Subcutaneous abdominal adipose tissue (tissue), 5 donors: Measurements from ENCODE around the gene CABLES1.
"Not testable (repeated sequence)": the region's sequence is repeated elsewhere in the genome, so short reads cannot be mapped to it uniquely, and the experiment has no call there.

Source experiments
- H3K27ac ChIP-seq: one replicate; pipeline ENCODE4 v1.7.0; 2013; ENCODE audit warnings: low read depth, mild to moderate bottlenecking, inconsistent platforms, low read length, moderate library complexity
- H3K27me3 ChIP-seq, 5 donors: one replicate each; pipeline ENCODE4 v1.7.0; 2013; ENCODE audit warnings: low read length in 5 of 5, inconsistent platforms in 1 of 5; ENCODE audit not compliant: control insufficient read depth in 5 of 5, insufficient read depth in 4 of 5
- H3K36me3 ChIP-seq, 5 donors: one replicate each; pipeline ENCODE4 v1.7.0; 2013; ENCODE audit warnings: low read length in 5 of 5; ENCODE audit not compliant: control insufficient read depth in 5 of 5, insufficient read depth in 5 of 5
- H3K4me1 ChIP-seq, 5 donors: one replicate each; pipeline ENCODE4 v1.7.0; 2013; ENCODE audit warnings: low read length in 5 of 5, mild to moderate bottlenecking in 3 of 5, moderate library complexity in 1 of 5; ENCODE audit not compliant: control insufficient read depth in 5 of 5, insufficient read depth in 5 of 5
- H3K4me3 ChIP-seq, 5 donors: one replicate each; pipeline ENCODE4 v1.7.0; 2013; ENCODE audit warnings: low read length in 5 of 5, low read depth in 1 of 5
- H3K9ac ChIP-seq, 5 donors: one replicate each; pipeline ENCODE4 v1.7.0; 2013; ENCODE audit warnings: low read length in 5 of 5, mild to moderate bottlenecking in 4 of 5, moderate library complexity in 3 of 5
- H3K9me3 ChIP-seq, 5 donors: one replicate each; pipeline ENCODE4 v1.7.0; 2013; ENCODE audit warnings: low read length in 5 of 5; ENCODE audit not compliant: control insufficient read depth in 5 of 5
- donor health status: healthy.
- donor health status: healthy.
- donor health status: healthy.
- donor health status: healthy.
- donor health status: healthy.

Gene CABLES1

GRCh38 chr18:23097016-23097415 is 38.3 kb upstream of the CABLES1 start:
- H3K9ac ChIP-seq, H3K27ac ChIP-seq, H3K36me3 ChIP-seq, H3K9me3 ChIP-seq, H3K4me3 ChIP-seq, H3K4me1 ChIP-seq, H3K27me3 ChIP-seq: not testable (repeated sequence)

- peaks cover 0 to 3% (median under 1%) of the 10 kb centered on the region in 5 donors for H3K4me1 ChIP-seq
- H3K27me3 ChIP-seq: no peaks in the 10 kb centered on the region
- no peak overlapping the region for H3K9ac ChIP-seq
- H3K36me3 ChIP-seq: no peaks in the 10 kb centered on the region
- H3K27ac ChIP-seq: no peak overlapping the region
- no peaks in the 10 kb centered on the region for H3K9me3 ChIP-seq
- H3K4me3 ChIP-seq: no peak overlapping the region
Measured at GRCh38 chr18:23099621-23100020, 35.7 kb upstream of the CABLES1 start.

- H3K27me3 ChIP-seq: no peaks in the 10 kb centered on the region
- no peak overlapping the region for H3K4me3 ChIP-seq
- H3K9ac ChIP-seq: no peak overlapping the region
- peaks cover 0 to 15% (median 13%) of the 10 kb centered on the region in 5 donors for H3K4me1 ChIP-seq
- H3K9me3 ChIP-seq: no peaks in the 10 kb centered on the region
- H3K36me3 ChIP-seq: no peaks in the 10 kb centered on the region
- H3K27ac ChIP-seq: no peak overlapping the region
Measured at GRCh38 chr18:23101861-23102432, 33.3 kb upstream of the CABLES1 start.

GRCh38 chr18:23102493-23103261 is 32.6 kb upstream of the CABLES1 start:
- H3K4me1 ChIP-seq: peaks cover 0 to 20% (median 19%) of the 10 kb centered on the region in 5 donors
- H3K4me3 ChIP-seq: no peak overlapping the region
- no peak overlapping the region for H3K27ac ChIP-seq
- no peaks in the 10 kb centered on the region for H3K36me3 ChIP-seq
- no peaks in the 10 kb centered on the region for H3K9me3 ChIP-seq
- H3K9ac ChIP-seq: no peak overlapping the region
- no peaks in the 10 kb centered on the region for H3K27me3 ChIP-seq

- Histone ChIP-seq H3K9me3 (no peaks in the 10 kb centered on the region), H3K27me3 (no peaks in the 10 kb centered on the region), H3K4me1 (peaks cover 0 to 28% (median 24%) of the 10 kb centered on the region in 5 donors), H3K36me3 (no peaks in the 10 kb centered on the region), H3K4me3 (no peak overlapping the region), H3K9ac (no peak overlapping the region), H3K27ac (no peak overlapping the region)
Measured at GRCh38 chr18:23103449-23103848, 31.8 kb upstream of the CABLES1 start.

GRCh38 chr18:23105030-23105429 is 30.3 kb upstream of the CABLES1 start:
- Histone ChIP-seq H3K9ac (no peak overlapping the region), H3K4me3 (no peak overlapping the region), H3K27ac (no peak overlapping the region), H3K27me3 (no peaks in the 10 kb centered on the region), H3K36me3 (no peaks in the 10 kb centered on the region), H3K9me3 (no peaks in the 10 kb centered on the region), H3K4me1 (peaks cover 0 to 35% (median 24%) of the 10 kb centered on the region in 5 donors)

- Histone ChIP-seq H3K27me3 (no peaks in the 10 kb centered on the region), H3K4me3 (peak overlapping the region in 2 of 5 donors; percentile 19 to 34), H3K9ac (no peak overlapping the region), H3K4me1 (peaks cover 0 to 35% (median 24%) of the 10 kb centered on the region in 5 donors), H3K36me3 (no peaks in the 10 kb centered on the region), H3K9me3 (no peaks in the 10 kb centered on the region), H3K27ac (peak overlapping the region; percentile 89)
Measured at GRCh38 chr18:23105581-23106219, 29.6 kb upstream of the CABLES1 start.

- H3K36me3 ChIP-seq: no peaks in the 10 kb centered on the region
- peaks cover 0 to 3% (median 0%) of the 10 kb centered on the region in 5 donors for H3K9me3 ChIP-seq
- peak overlapping the region; percentile 89 for H3K27ac ChIP-seq
- H3K9ac ChIP-seq: no peak overlapping the region
- peaks cover 0 to 35% (median 24%) of the 10 kb centered on the region in 5 donors for H3K4me1 ChIP-seq
- peak overlapping the region in 2 of 5 donors; percentile 1 to 9 for H3K4me3 ChIP-seq
- H3K27me3 ChIP-seq: no peaks in the 10 kb centered on the region
Measured at GRCh38 chr18:23106575-23106974, 28.7 kb upstream of the CABLES1 start.

GRCh38 chr18:23107718-23108117 is 27.6 kb upstream of the CABLES1 start:
- Histone ChIP-seq H3K9ac (no peak overlapping the region), H3K36me3 (no peaks in the 10 kb centered on the region), H3K27me3 (no peaks in the 10 kb centered on the region), H3K4me3 (no peak overlapping the region), H3K9me3 (peaks cover 0 to 9% (median 5%) of the 10 kb centered on the region in 5 donors), H3K4me1 (peaks cover 0 to 35% (median 24%) of the 10 kb centered on the region in 5 donors), H3K27ac (peak overlapping the region; percentile 61)

GRCh38 chr18:23108496-23108895 is 26.8 kb upstream of the CABLES1 start:
- Histone ChIP-seq H3K27ac (peak overlapping the region; percentile 61), H3K36me3 (no peaks in the 10 kb centered on the region), H3K27me3 (no peaks in the 10 kb centered on the region), H3K4me1 (peaks cover 0 to 36% (median 26%) of the 10 kb centered on the region in 5 donors), H3K9ac (no peak overlapping the region), H3K9me3 (peaks cover 0 to 9% (median 5%) of the 10 kb centered on the region in 5 donors), H3K4me3 (no peak overlapping the region)
